OCI-LY7 (cell line): Measurements from ENCODE around the gene NR5A2. TPM values are rescaled to one million over a fixed set of nuclear protein-coding genes. Genes with fewer than 3 reads are reported as not detected.

Experiments used
- BruUV-seq: library from RNA; stranded (reverse); fragments of 400-500 nt; replicated peaks from 2 replicates; lab custom pipeline; 2021; lab: Mats Ljungman, UMichigan
- CTCF ChIA-PET: fragments of 300-600 bp; sonication (Branson Sonifier 250); formaldehyde crosslinking; loops from one replicate; lab custom pipeline; 2022; ENCODE audit warnings: antibody characterized with exemption; ENCODE audit not compliant: unreplicated experiment; lab: Charles Lee
- POLR2A ChIA-PET: fragments of 300-600 bp; sonication (Branson Sonifier 250); formaldehyde crosslinking; loops from one replicate; lab custom pipeline; 2022; ENCODE audit warnings: antibody characterized with exemption; lab: Charles Lee
- DNase-seq: peaks from one replicate; pipeline ENCODE4 v3.0.0-alpha.2; 2015; ENCODE audit warnings: low spot score
- H2AFZ ChIP-seq: fragments of 200-600 bp; sonication (generic), shearing (Covaris generic); 2 replicates; pipeline ENCODE4 v1.6.1; 2014; ENCODE audit warnings: mild to moderate bottlenecking, antibody characterized with exemption, low read length, moderate library complexity
- H3K27ac ChIP-seq: fragments of 200-600 bp; sonication (generic); 2 replicates; pipeline ENCODE4 v1.5.1; 2014; ENCODE audit warnings: mixed run types, low read depth, mild to moderate bottlenecking, moderate library complexity, low read length, inconsistent platforms; ENCODE audit not compliant: poor library complexity, severe bottlenecking
- H3K36me3 ChIP-seq: fragments of 200-600 bp; sonication (generic); 2 replicates; pipeline ENCODE4 v1.6.1; 2014; ENCODE audit warnings: mild to moderate bottlenecking, antibody characterized with exemption, low read length, moderate library complexity, mixed read lengths; ENCODE audit not compliant: insufficient read depth
- H3K4me1 ChIP-seq: fragments of 200-600 bp; sonication (generic); 2 replicates; pipeline ENCODE4 v1.5.1; 2014; ENCODE audit warnings: mild to moderate bottlenecking, low read length; ENCODE audit not compliant: insufficient read depth, poor library complexity, severe bottlenecking
- H3K4me2 ChIP-seq: fragments of 200-600 bp; sonication (generic); 2 replicates; pipeline ENCODE4 v1.6.1; 2014; ENCODE audit warnings: mild to moderate bottlenecking, low read length
- H3K4me3 ChIP-seq: fragments of 200-600 bp; sonication (generic); 2 replicates; pipeline ENCODE4 v1.5.1; 2014; ENCODE audit warnings: mild to moderate bottlenecking, low read depth, low read length; ENCODE audit not compliant: poor library complexity, severe bottlenecking
- H3K79me2 ChIP-seq: fragments of 200-600 bp; sonication (generic); 2 replicates; pipeline ENCODE4 v1.6.1; 2016; ENCODE audit warnings: low read depth, mild to moderate bottlenecking, low read length, moderate library complexity, mixed read lengths; ENCODE audit not compliant: insufficient read depth
- H3K9me2 ChIP-seq: fragments of 200-600 bp; sonication (generic); 2 replicates; pipeline ENCODE4 v1.6.1; 2016; ENCODE audit warnings: mild to moderate bottlenecking, low read length, mixed read lengths; ENCODE audit not compliant: insufficient read depth
- H3K9me3 ChIP-seq: fragments of 200-600 bp; sonication (generic); 2 replicates; pipeline ENCODE4 v1.6.1; 2014; ENCODE audit warnings: mild to moderate bottlenecking, mixed run types, low read length, mixed read lengths
- H4K20me1 ChIP-seq: fragments of 200-600 bp; sonication (generic); 2 replicates; pipeline ENCODE4 v1.6.1; 2014; ENCODE audit warnings: mild to moderate bottlenecking, antibody characterized with exemption, low read length, moderate library complexity, mixed read lengths; ENCODE audit not compliant: insufficient read depth
- CTCF ChIP-seq: fragments of 200-600 bp; sonication (generic); conservative IDR thresholded peaks from 2 replicates; pipeline ENCODE4 v1.5.1; 2014; ENCODE audit warnings: mild to moderate bottlenecking, antibody characterized with exemption, low read length, moderate library complexity, mixed read lengths
- EZH2phosphoT487 ChIP-seq: fragments of 200-600 bp; sonication (generic); IDR thresholded peaks from 2 replicates; pipeline ENCODE4 v1.6.1; 2018; ENCODE audit warnings: low read depth, borderline replicate concordance, mild to moderate bottlenecking, mixed run types, antibody characterized with exemption, low read length, moderate library complexity, mixed read lengths
- intact Hi-C: fragments of 100-400 bp; cut with micrococcal nuclease; formaldehyde crosslinking; loops from one replicate; pipeline ENCODE4 v1.10.0; 2022; ENCODE audit not compliant: unreplicated experiment
- total RNA-seq, 2 experiments: library from RNA; depleted of rRNA in 1 of 2; stranded (reverse); fragments of >200 nt in 1 of 2; shearing (Covaris generic) in 1 of 2; gene quantifications; 2 replicates each; pipeline ENCODE4 v1.2.3, GENCODE V29; 2014 to 2022

Gene NR5A2
- total RNA-seq, 2 experiments from 2014 or later, result 2.3 to 3.9 TPM

- POLR2A ChIA-PET, result interaction anchor here (0.6 to 1.5 kb wide), 6 partner anchors 8 to 1398 kb away, joined by 3 to 8 read pairs (median 3); no protein-coding TSS in a partner anchor
- intact Hi-C loops, result no loop called here
These were observed 91.4 kb downstream of the NR5A2 start for GRCh38 chr1:200118779-200119505.

GRCh38 chr1:200121421-200121820 lies 93.9 kb downstream of the NR5A2 start:
- Histone ChIP-seq H3K9me2 (no peaks in the 10 kb centered on the region), H2AFZ (no peak overlapping the region), H4K20me1 (no peaks in the 10 kb centered on the region), H3K27ac (no peak overlapping the region), H3K36me3 (no peaks in the 10 kb centered on the region), H3K4me1 (peaks cover 10% of the 10 kb centered on the region), H3K4me3 (no peak overlapping the region), H3K4me2 (no peak overlapping the region), H3K9me3 (no peaks in the 10 kb centered on the region), H3K79me2 (no peaks in the 10 kb centered on the region)
- intact Hi-C loops, result no loop called here
- no TSS peak for BruUV-seq
- CTCF ChIA-PET, result no interaction called here
- POLR2A ChIA-PET, result interaction anchor here (1.0 kb wide), 1 partner anchor 36 kb away, joined by 3 read pairs; no protein-coding TSS in a partner anchor
- no peak for TF ChIP-seq EZH2phosphoT487
- TF ChIP-seq CTCF, result no peak
- no peak for DNase-seq

More at GRCh38 chr1:200118779-200119505, 91.4 kb downstream of the NR5A2 start:
- CTCF ChIA-PET, result interaction anchor here (1.2 kb wide), 1 partner anchor 44 kb away, joined by 4 read pairs; no protein-coding TSS in a partner anchor
- peak; percentile 42 for DNase-seq
- peak overlapping the region; percentile 24 for H3K27ac ChIP-seq
- peaks cover 19% of the 10 kb centered on the region for H3K4me1 ChIP-seq
- H3K9me3 ChIP-seq, result no peaks in the 10 kb centered on the region
- BruUV-seq, result no TSS peak
- no peaks in the 10 kb centered on the region for H3K79me2 ChIP-seq
- TF ChIP-seq EZH2phosphoT487, result no peak
- TF ChIP-seq CTCF, result no peak
- peak overlapping the region; percentile 48; the same call in 1 of the 2 replicates for H2AFZ ChIP-seq
- peak overlapping the region; percentile 25; the same call in 1 of the 2 replicates for H3K4me2 ChIP-seq
- H4K20me1 ChIP-seq, result no peaks in the 10 kb centered on the region
- H3K4me3 ChIP-seq, result no peak overlapping the region
- H3K9me2 ChIP-seq, result no peaks in the 10 kb centered on the region
- H3K36me3 ChIP-seq, result no peaks in the 10 kb centered on the region

GRCh38 chr1:200124309-200124708 lies 96.8 kb downstream of the NR5A2 start:
- Histone ChIP-seq H3K4me1 (peaks cover 3% of the 10 kb centered on the region), H3K9me2 (no peaks in the 10 kb centered on the region), H3K27ac (no peak overlapping the region), H2AFZ (no peak overlapping the region), H3K4me2 (no peak overlapping the region), H3K79me2 (no peaks in the 10 kb centered on the region), H4K20me1 (no peaks in the 10 kb centered on the region), H3K4me3 (no peak overlapping the region), H3K9me3 (no peaks in the 10 kb centered on the region), H3K36me3 (no peaks in the 10 kb centered on the region)
- DNase-seq, result no peak
- ChIA-PET CTCF (no interaction called here), POLR2A (interaction anchor here (0.6 to 1.3 kb wide), 5 partner anchors 10 to 173 kb away, joined by 3 to 4 read pairs (median 3); no protein-coding TSS in a partner anchor)
- BruUV-seq, result no TSS peak
- TF ChIP-seq CTCF, result no peak
- TF ChIP-seq EZH2phosphoT487, result no peak
- intact Hi-C loops, result no loop called here
